Measurements from ENCODE around the gene TRIM10.

- TF ChIP-seq CTCF (conservative IDR thresholded peaks at IDR 0.05 in 1 of 2, IDR thresholded peaks at IDR 0.05 in 1 of 2; ENCODE audit: low read depth in 1 of 2, low read length in 2 of 2) (no peak), EZH2 (IDR thresholded peaks at IDR 0.05; ENCODE audit: low read length, missing control alignments) (no peak)
Measured at GRCh38 chr6:30195951-30196350, 34.9 kb upstream of the TRIM10 start.
